ENCODE measurements around the gene AMN1.
"Not testable (repeated sequence)": the region's sequence is repeated elsewhere in the genome, so short reads cannot be mapped to it uniquely, and the experiment has no call there.

The AMN1 gene

GRCh38 chr12:31732926-31733548 is 4.2 kb upstream of the AMN1 start:
- DNase-seq = peak; percentile 86

GRCh38 chr12:31731203-31731602 is 2.4 kb upstream of the AMN1 start:
- DNase-seq = not testable (repeated sequence)

DNA sequence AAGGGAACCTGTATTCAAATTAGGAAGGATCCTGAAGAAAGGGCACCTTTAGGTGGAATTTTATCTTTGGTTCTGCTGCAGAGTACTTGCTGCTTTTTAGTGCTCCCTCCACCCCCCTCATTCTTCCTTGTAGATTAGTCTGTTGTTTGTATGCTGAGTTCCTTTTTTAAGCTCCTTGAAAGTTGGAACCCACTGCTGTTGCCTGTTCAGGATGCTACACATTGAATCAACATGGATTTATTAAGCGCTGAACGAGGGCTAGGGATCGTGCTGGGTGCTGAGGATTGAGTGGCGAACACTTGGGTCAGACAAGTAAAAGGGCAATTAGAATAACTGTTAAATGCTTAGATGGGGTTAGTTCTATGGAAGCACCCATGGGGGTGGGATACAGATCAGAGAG is 884 bp upstream of the AMN1 start:
- no peak for DNase-seq

GRCh38 chr12:31728289-31728916 is 418 bp downstream of the AMN1 start:
- no peak for DNase-seq

GRCh38 chr12:31727192-31727591 is 1.6 kb downstream of the AMN1 start:
- no peak for DNase-seq

DNA sequence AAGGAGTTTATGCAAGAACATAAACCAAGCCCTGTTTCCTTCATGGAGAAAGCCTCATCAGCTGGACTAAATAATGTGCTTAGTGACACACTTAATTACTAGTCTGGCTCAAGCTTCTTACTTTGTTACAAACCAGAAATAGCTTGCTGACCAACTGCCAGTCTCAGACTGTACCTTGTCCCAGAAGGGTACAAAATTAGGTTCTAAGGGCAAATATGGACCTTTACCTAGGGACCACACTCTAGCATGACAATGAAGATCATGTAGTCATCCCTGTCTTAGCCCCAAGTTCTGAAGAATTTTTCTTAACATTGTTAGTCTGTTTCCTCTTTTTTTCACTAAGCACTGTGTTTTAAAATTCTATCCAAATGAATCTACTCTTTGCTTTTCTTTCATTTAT is 2.2 kb downstream of the AMN1 start:
- no peak for DNase-seq

DNA sequence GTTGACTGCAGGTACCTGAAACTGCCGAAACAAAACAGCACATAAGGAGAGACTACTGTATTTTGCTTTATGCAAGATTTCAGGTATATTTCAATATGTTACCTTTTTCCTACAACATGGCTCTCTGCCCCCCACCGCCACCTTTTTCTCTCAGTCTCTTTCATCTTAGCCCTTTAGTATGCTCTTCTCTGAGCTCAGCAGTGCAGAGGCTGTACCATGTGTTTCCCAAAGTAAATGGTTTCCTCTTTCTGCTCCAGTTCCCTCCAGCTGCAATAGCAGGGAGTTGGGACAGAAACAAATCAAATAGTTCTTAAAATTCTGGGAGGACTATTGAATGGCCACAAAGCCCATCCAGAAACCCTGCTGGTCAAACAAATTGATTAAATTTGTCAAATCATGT is 4.3 kb downstream of the AMN1 start:
- DNase-seq = no peak

- DNase-seq = no peak
Observed at GRCh38 chr12:31722580-31722979, 6.2 kb downstream of the AMN1 start.

DNA sequence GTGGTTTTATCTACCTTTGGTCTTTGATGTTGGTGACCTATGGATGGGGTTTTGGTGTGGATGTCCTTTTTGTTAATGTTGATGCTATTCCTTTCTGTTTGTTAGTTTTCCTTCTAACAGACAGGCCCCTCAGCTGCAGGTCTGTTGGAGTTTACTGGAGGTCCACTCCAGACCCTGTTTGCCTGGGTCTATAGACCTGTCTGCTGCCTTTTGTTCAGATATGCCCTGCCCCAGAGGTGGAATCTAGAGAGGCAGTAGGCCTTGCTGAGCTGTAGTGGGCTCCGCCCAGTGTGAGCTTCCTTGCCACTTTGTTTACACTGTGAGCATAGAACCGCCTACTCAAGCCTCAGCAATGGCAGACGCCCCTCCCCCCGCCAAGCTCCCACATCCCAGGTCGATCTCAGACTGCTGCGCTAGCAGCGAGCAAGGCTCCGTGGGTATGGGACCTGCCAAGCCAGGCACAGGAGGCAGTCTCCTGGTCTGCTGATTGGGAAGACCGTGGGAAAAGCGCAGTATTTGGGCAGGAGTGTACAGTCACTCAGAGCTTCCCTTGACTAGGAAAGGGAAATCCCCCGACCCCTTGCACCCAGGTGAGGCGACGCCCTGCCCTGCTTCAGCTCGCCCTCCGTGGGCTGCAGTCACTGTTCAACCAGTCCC is 10.2 kb downstream of the AMN1 start:
- DNase-seq = peak; percentile 74

GRCh38 chr12:31716998-31717397 is 11.8 kb downstream of the AMN1 start:
- DNase-seq = not testable (repeated sequence)

GRCh38 chr12:31715283-31715825 is 13.5 kb downstream of the AMN1 start:
- DNase-seq = peak; percentile 75

DNA sequence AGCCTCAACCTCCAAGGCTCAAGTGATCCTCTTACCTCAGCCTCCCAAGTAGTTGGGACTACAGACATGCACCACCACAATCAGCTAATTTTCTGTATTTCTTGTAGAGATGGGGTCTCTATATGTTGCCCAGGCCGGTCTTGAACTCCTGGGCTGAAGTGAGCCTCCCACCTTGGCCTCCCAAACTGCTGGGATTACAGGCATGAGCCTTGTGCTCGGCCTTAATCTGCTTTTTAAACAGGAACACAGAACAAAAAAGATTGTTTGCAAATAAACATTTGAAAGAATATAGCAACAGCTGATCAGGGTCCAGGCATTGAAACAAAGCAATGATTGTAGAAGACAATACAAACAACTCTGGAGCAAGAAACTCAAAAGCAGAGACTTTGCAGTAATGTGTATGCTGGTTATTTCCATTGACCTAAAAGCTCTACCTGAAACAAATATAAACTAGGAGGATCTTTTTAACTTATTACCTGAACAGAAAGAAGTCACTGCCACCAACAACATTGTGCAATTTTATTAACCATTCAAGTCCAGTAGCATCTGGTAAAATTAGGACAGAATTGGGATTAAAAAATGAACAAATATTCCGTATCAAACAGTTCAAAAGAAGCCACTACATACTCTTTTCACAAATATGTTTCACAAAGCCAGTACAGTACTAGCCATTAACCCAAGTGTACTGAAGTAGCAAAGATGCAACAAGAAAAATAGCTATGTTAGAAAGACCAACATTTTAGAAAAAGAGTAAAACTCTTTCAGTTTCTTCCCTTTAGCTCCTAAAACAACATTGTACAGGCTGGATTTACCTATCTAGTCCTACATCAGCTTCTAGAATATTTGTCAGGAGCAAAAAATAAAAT is 14.2 kb downstream of the AMN1 start:
- DNase-seq = no peak

DNA sequence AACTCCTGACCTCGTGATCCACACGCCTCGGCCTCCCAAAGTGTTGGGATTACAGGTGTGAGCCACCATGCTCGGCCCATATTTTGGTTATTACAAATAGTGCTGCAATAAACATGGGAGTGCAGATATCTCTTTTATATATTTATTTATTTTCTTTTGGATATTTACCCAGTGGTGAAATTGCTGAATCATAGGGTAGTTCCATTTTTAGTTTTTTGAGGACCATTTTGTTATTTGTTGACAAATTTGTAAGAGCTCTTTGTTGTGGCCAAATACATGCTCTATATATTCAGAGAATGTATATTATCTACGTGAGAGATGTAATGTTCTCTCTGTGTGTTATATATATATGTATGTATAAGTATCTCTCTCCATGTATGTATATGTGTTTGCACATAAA is 15.9 kb downstream of the AMN1 start:
- no peak for DNase-seq

DNA sequence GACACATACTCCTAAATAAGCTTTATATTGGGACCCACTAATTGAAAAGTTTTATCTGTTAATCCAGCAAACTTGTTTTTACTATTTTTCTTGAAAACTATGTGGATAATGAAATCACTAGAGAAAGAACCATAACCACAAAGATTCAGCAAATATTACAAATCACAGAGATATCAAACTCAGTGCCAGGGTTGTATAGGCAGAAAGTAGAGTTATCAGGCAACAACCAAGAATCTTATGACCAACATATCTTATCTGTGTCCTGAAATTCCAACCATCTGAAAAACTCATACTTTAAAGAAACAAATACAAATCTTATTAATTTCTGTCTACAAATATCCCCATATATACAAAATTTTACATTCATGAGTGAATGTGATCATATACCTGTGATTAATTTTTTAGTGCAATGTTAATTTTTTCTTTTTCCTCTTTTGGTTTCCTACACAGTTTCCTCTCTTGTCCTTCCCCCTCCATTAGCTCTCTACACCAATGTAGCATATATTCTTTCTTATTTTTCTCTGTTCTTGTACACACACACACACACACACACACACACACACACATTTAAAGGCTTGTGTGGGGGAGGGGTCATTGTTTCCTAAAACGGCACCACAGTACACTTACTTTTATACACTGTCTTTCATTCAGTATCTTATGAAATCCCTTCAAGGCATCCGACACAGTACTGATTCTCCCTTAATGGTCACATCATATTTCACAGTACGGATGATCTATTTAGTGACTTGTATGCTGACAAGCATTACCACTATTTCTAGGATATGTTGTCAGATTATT is 18.6 kb downstream of the AMN1 start:
- no peak for DNase-seq

- DNase-seq = not testable (repeated sequence)
Observed at GRCh38 chr12:31708118-31708517, 20.7 kb downstream of the AMN1 start.

DNA sequence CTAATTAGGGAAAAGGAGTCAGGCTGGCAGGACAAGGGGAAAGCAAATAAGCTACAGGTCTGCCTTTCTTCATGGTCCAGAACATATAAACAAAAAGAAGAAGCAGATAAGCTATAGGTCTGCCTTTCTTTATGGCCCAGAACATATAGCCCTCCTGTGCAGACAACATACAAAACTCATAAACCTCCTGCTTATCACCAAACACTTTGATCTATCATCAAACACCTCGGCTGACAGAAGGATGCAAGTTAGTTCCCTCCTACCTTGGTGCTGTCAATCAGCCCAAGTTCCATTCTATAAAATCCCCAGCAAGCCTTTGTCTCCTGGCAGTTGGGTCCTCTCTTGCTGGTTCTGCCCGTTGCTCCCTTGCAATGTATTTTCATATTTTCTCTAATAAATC is 23.2 kb downstream of the AMN1 start:
- DNase-seq = no peak

DNA sequence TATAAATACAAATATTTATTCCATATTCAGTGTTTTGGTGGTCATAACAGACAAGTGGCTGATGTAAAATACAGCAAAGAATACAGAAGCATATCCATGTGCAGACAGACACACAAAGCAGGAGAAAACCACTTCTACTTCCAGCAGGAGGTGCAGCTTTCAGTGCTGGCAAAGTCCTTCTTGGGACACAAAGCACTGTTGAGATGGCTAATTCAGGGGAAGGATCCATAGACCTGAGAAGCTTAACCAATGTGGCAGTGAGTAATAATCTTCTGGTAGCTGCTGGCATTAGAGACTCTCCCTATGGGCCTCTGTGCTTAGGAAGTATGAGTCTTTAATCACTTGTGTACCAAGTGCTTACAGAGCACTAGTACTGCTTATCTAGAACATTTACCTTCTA is 26.8 kb downstream of the AMN1 start:
- DNase-seq = peak; percentile 60

GRCh38 chr12:31689921-31690320 is 38.9 kb downstream of the AMN1 start:
- not testable (repeated sequence) for DNase-seq

- DNase-seq = no peak
Observed at GRCh38 chr12:31687101-31687527, 41.7 kb downstream of the AMN1 start.

- no peak for DNase-seq
Observed at GRCh38 chr12:31685801-31686200, 43.0 kb downstream of the AMN1 start.

DNA sequence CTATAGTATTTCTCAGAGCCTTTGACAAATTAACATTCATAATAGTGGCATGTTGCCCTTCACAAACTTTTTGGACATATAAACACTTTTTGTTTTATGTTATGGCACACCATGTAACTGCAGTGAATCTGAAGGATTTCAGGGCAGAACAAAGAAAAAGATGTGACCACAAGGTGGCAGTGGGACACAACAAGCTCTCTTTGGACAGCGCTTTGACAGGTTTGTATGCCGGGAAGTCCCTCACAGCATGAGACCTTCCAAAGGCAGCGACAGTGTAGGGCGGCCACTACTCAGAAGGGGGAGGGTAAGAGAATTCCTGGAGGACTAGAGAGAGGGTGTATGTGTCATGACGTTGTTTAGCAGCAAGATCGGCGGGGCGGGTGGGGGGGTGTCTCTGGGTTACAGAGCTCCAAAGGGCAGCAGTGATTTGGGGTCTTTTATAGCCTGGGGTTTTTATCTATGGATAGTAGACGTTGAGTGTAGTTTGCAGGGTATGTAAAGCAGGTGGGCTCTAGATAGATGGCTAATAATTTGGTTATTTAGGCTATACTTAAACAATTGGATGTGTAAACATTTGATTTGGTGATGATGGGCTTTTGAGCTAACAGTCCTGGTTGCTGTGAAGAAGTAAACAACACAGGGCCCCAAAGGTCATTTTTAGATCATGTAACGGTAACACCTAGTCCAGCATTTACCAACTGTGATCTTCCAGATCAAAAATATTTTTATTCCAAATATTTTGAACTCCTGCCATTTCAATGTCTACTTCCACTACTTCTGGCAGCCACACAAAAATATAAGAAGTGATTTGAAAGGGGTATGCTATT is 46.5 kb downstream of the AMN1 start:
- DNase-seq = peak; percentile 92

Measured in islet precursor cell (in vitro differentiated cells).